Psoas muscle (tissue), 8 donors: ENCODE measurements around the gene HLCS. TPM values are rescaled to one million over a fixed set of nuclear protein-coding genes. Genes with fewer than 3 reads are reported as not detected.

ENCODE experiments used
- ATAC-seq, 4 donors: fragments of 200-7000 bp; cut with Tn5 transposase; one replicate each; pipeline ENCODE4 v1.9.1; 2020; ENCODE audit warnings: moderate library complexity in 3 of 4, mild to moderate bottlenecking in 2 of 4
- DNase-seq, 2 donors: peaks; one replicate each; pipeline ENCODE4 v3.0.0-alpha.2; 2020
- H3K27ac ChIP-seq: fragments of 200-600 bp; one replicate; pipeline ENCODE4 v1.8.0; 2022
- H3K27me3 ChIP-seq, 3 donors: fragments of 200-600 bp in 1 of 3; one replicate each; pipeline versions ENCODE4 v1.6.1 to v1.8.0; 2013 to 2022; ENCODE audit warnings: low read length in 2 of 3, mild to moderate bottlenecking in 2 of 3, moderate library complexity in 1 of 3; ENCODE audit not compliant: insufficient read depth in 3 of 3
- H3K36me3 ChIP-seq, 2 donors: fragments of 200-600 bp in 1 of 2; one replicate each; pipeline versions ENCODE4 v1.6.1 to v1.8.0; 2013 to 2022; ENCODE audit warnings: low read depth in 1 of 2, mild to moderate bottlenecking in 1 of 2, moderate library complexity in 1 of 2; ENCODE audit not compliant: insufficient read depth in 1 of 2
- H3K4me1 ChIP-seq: fragments of 200-600 bp; one replicate; pipeline ENCODE4 v1.8.0; 2022
- H3K4me3 ChIP-seq: fragments of 200-600 bp; one replicate; pipeline ENCODE4 v1.8.0; 2022; ENCODE audit warnings: mild to moderate bottlenecking
- H3K9me3 ChIP-seq: fragments of 200-600 bp; one replicate; pipeline ENCODE4 v1.8.0; 2022
- WGBS, 3 donors: extraction: QIAGEN DNeasy Blood & Tissue Kit; methylation state at CpG; one replicate each; pipeline versions ENCODE4 v1.1.6 to v1.1.7; 2013; 5-methylcytosine and 5-hydroxymethylcytosine counted together
- intact Hi-C, 2 donors: fragments of 100-400 bp; cut with DNase I; formaldehyde crosslinking; loops; one replicate each; pipeline versions ENCODE4 v1.11.0 to v1.14.2; 2022
- polyA plus RNA-seq, 3 donors: library from polyadenylated mRNA; stranded (reverse); fragments of 200-250 nt; gene quantifications; one replicate each; pipeline ENCODE4 v1.2.3, GENCODE V29; 2013
- total RNA-seq, 4 donors: library from RNA; stranded (reverse); fragmentation: NEBNext Ultra II Directional in 2 of 4; extraction: Animal tissue kit (Norgen Biotek cat#: 25700) in 2 of 4; gene quantifications; one replicate each; pipeline versions ENCODE4 v1.2.1 to v1.2.4, GENCODE V29; 2021 to 2023
- TF ChIP-seq, protein P1 (sequence below): fragments of 200-600 bp; IDR thresholded peaks from one replicate; pipeline ENCODE4 v1.8.0; 2022; ENCODE audit warnings: antibody characterized with exemption
- donor health status: healthy with polysubstance abuse.
- donor health status: DM: no; HTN: no; CAD: no; lungs with moderate emphysema.
- donor health status: Bipolar disorder and iron deficiency.
- donor health status: healthy.
- donor health status: DM: yes; HTN: yes; CAD: no.
- donor health status: DM: no; HTN: no; CAD: no.
- donor health status: DM: no; HTN: no; CAD: no.
- donor health status: DM: yes; HTN: yes; CAD: no.

Gene HLCS
- total and polyA plus RNA-seq, 7 donors = 3.6 to 13.5 (median 8.1) TPM

DNA sequence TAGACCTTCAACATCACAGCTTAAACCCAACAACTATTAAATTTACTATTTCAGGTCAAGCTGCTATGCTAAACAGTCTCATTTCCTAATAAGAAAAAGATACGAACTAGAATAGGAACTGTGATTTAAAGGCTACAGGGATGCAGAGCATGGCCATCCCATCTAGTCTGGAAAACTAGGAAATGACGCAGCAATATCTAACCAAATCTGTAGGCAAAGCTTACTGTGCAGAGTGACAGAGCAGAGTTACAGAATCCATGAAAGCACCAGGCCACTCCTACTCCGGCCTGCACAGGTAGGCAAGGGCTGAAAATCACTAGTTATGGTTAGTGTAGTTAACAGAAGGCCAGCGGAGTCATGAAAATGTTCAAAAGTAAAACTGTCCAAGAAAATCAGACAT is 2.1 kb downstream of the HLCS start:
- H3K4me1 ChIP-seq = peaks cover 6% of the 10 kb centered on the region
- peaks cover 0 to 15% of the 10 kb centered on the region in 2 donors for H3K36me3 ChIP-seq
- no peaks in the 10 kb centered on the region for H3K9me3 ChIP-seq
- WGBS, 3 donors = 94 to 99% (median 95%) methylated on average over 4 of the region's 4 CpGs
- TF ChIP-seq, protein P1, sequence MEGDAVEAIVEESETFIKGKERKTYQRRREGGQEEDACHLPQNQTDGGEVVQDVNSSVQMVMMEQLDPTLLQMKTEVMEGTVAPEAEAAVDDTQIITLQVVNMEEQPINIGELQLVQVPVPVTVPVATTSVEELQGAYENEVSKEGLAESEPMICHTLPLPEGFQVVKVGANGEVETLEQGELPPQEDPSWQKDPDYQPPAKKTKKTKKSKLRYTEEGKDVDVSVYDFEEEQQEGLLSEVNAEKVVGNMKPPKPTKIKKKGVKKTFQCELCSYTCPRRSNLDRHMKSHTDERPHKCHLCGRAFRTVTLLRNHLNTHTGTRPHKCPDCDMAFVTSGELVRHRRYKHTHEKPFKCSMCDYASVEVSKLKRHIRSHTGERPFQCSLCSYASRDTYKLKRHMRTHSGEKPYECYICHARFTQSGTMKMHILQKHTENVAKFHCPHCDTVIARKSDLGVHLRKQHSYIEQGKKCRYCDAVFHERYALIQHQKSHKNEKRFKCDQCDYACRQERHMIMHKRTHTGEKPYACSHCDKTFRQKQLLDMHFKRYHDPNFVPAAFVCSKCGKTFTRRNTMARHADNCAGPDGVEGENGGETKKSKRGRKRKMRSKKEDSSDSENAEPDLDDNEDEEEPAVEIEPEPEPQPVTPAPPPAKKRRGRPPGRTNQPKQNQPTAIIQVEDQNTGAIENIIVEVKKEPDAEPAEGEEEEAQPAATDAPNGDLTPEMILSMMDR = no peak
- intact Hi-C loops = no loop called here
- no peak overlapping the region for H3K4me3 ChIP-seq
- no peak overlapping the region for H3K27ac ChIP-seq
- DNase-seq = no peak
- no peak for ATAC-seq
- H3K27me3 ChIP-seq = no peaks in the 10 kb centered on the region

DNA sequence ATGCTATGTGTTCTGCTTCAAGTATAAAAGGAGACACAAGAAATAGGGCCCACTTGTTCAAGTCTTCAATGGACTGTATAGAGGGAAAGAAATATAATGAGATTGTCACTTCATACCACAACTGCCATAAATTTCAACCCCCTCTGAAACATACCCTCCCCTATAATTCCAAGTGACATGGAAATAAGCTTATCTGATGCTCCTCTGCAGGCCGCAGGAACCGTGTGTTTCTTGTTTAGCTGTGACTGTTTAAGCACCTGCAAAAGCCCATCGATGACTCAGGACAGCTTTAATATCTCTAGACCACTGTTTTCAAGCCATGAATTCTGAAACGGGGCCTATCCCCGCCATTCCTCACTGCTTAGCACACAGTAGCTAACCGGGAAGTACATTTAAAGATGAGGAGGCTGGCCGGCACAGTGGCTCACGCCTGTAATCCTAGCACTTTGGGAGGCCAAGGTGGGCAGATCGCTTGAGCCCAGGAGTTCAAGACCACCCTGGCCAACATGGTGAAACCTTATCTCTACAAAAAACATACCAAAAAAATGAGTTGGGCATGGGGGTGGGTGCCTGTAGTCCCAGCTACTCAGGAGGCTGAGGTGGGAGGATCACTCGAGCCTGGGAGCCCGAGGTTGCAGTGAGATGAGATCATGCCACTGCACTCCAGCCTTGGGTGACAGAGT is 4.2 kb downstream of the HLCS start:
- 82 to 88% (median 87%) methylated on average over 11 of the region's 11 CpGs for WGBS, 3 donors

DNA sequence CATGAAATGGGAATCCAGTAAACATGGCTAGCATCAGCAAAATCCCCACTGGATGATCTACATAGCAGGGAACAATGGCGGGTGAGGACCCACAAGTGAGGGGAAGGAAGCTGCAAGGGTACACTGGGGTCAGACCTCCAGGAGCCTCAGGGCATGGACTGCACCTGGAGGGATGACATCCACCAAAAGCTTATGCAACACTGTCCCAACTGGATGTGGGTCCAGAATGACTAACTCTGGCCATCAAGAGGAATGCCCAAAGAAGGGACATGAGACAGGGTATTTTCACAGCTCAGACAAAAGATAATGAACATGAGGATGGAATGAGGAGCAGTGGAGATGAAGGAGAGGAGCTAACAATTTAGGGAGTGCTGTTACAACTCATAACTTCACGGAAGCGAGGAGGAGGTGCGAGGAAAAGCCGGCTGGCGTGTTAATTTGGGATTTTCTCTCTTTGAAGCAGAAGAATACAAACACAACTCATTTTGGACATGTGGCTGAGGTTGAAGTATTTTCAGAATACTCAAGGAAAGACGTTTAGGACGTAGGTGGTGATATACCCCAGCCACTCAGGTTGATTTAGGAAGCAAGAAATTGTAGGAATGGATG is 5.7 kb downstream of the HLCS start:
- intact Hi-C loops = no loop called here
- H3K9me3 ChIP-seq = no peaks in the 10 kb centered on the region
- WGBS, 3 donors = 92 to 97% (median 96%) methylated on average over 8 of the region's 8 CpGs
- no peak overlapping the region for H3K4me3 ChIP-seq
- TF ChIP-seq, protein P1 = no peak
- H3K27ac ChIP-seq = no peak overlapping the region
- no peaks in the 10 kb centered on the region for H3K4me1 ChIP-seq
- no peaks in the 10 kb centered on the region for H3K27me3 ChIP-seq
- no peak for ATAC-seq
- DNase-seq = no peak
- peaks cover 0 to 26% of the 10 kb centered on the region in 2 donors for H3K36me3 ChIP-seq

More for the DNA sequence above, 4.2 kb downstream of the HLCS start:
- Histone ChIP-seq H3K4me1 (no peaks in the 10 kb centered on the region), H3K4me3 (no peak overlapping the region), H3K9me3 (no peaks in the 10 kb centered on the region), H3K36me3 (peaks cover 0 to 18% of the 10 kb centered on the region in 2 donors), H3K27ac (no peak overlapping the region), H3K27me3 (no peaks in the 10 kb centered on the region)
- no peak for DNase-seq
- TF ChIP-seq, protein P1 = no peak
- ATAC-seq = no peak
- intact Hi-C loops = no loop called here

DNA sequence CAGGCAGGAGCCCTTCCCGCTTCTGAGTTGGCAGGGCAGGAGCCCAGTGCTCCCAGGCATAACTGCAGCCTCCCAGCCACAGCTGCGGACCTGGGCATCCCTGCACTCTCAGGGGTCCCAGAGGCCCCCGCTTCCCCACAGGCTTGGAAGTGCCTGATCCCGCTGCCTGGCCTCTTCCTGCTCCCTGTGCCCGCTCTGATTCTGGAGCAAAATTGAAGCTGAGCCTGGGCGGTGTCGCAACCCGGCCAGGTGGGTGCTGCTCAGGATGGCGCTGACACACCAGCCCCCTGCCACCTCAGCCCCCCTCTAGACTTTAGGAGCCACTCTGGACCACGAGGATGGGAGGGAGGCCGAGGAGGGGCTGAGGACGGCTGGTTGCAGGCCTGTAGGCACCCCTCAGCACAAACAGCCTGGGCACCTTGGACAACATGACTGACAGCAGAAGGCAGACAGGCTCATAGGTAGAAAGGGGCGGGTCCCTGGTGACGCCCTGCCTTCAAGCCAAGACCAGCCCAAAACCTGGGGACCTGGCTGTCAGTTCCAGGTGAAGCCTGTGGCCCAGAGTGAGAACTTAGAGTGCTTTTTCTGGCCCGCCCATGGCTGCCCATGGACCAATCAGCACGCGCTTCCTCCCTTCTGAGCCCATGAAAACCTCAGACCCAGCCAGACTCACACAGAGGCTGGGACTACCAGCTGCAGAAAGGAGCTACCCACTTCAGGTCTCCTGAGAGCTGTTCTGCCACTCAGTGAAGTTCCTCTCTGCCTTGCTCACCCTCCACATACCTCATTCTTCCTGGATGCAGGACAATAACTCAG is 7.2 kb downstream of the HLCS start:
- Histone ChIP-seq H3K9me3 (no peaks in the 10 kb centered on the region), H3K4me3 (no peak overlapping the region), H3K27me3 (no peaks in the 10 kb centered on the region), H3K4me1 (no peaks in the 10 kb centered on the region), H3K36me3 (peaks cover 0 to 27% of the 10 kb centered on the region in 2 donors), H3K27ac (no peak overlapping the region)
- intact Hi-C loops = no loop called here
- WGBS, 3 donors = 94 to 95% (median 94%) methylated on average over 16 to 17 of the region's 17 CpGs
- TF ChIP-seq, protein P1 = no peak
- no peak for DNase-seq
- no peak for ATAC-seq
